ENCODE results near the gene ADAMTSL4. TPM values are rescaled to one million over a fixed set of nuclear protein-coding genes. Genes with fewer than 3 reads are reported as not detected.
A peak's percentile ranks its signal among the peaks of the same experiment; 100 is the strongest.

The ADAMTSL4 gene
- total and polyA plus RNA-seq, 9 of the 15 experiments (the other 6 are each of a cell fraction or from before 2014, with no cell fraction given), result 12.7 to 212 (median 35.6) TPM

- TF ChIP-seq ZNF740 (CRISPR knock-in tag; IDR thresholded peaks at IDR 0.05) (no peak), ZNF740 (tag; IDR thresholded peaks at IDR 0.05) (peak in 1 of 2 experiments; percentile 67; a peak in 1 of 4 replicates), EP400 (IDR thresholded peaks at IDR 0.05) (peak; percentile 65), ZNF384 (IDR thresholded peaks at IDR 0.05; ENCODE audit: low read depth, low read length) (peak; percentile 10; the same call in 1 of the 2 replicates), HMBOX1 (IDR thresholded peaks at IDR 0.05) (peak; percentile 80), MAZ (CRISPR knock-in tag; conservative IDR thresholded peaks at IDR 0.05 in 1 of 2, IDR thresholded peaks at IDR 0.05 in 1 of 2) (peak in 1 of 2 experiments; percentile 70; a peak in 1 of 4 replicates), ZNF507 (tag; conservative IDR thresholded peaks at IDR 0.05) (no peak), EZH2 (IDR thresholded peaks at IDR 0.05; ENCODE audit: borderline replicate concordance, low read depth, low read length) (no peak), POLR2AphosphoS5 (IDR thresholded peaks at IDR 0.05; ENCODE audit: control insufficient read depth, insufficient read depth, low read depth, low read length) (peak; percentile 99), TARDBP (IDR thresholded peaks at IDR 0.05) (peak; percentile 93), JUN (IDR thresholded peaks at IDR 0.05; ENCODE audit: borderline replicate concordance, low read depth, low read length) (0 out of 2 replicates have a peak, but pooled peaks have one; percentile 25), JUN (CRISPR knock-in tag; IDR thresholded peaks at IDR 0.05; ENCODE audit: borderline replicate concordance) (no peak), ZNF23 (CRISPR knock-in tag; IDR thresholded peaks at IDR 0.05) (no peak), TRIM28 (IDR thresholded peaks at IDR 0.05) (0 out of 2 replicates have a peak, but pooled peaks have one; percentile 34), SOX6 (IDR thresholded peaks at IDR 0.05) (peak; percentile 86), REST (IDR thresholded peaks at IDR 0.05; ENCODE audit: borderline replicate concordance) (peak; percentile 4; the same call in 1 of the 2 replicates), REST (CRISPR knock-in tag; IDR thresholded peaks at IDR 0.05; ENCODE audit: low read depth) (no peak), TCF15 (CRISPR knock-in tag; IDR thresholded peaks at IDR 0.05) (no peak), ZNF584 (CRISPR knock-in tag; IDR thresholded peaks at IDR 0.05; ENCODE audit: low read depth) (0 out of 2 replicates have a peak, but pooled peaks have one; percentile 58), POLR2A (conservative IDR thresholded peaks at IDR 0.05) (peak; percentile 68; the same call in 1 of the 2 replicates)
Observed at GRCh38 chr1:150545486-150546032, 3.6 kb upstream of the ADAMTSL4 start (continued).

All from K562 (cell line).